ENCODE results near the gene GNPDA2.
"Not testable (repeated sequence)": the region's sequence is repeated elsewhere in the genome, so short reads cannot be mapped to it uniquely, and the experiment has no call there.

The GNPDA2 gene

DNA sequence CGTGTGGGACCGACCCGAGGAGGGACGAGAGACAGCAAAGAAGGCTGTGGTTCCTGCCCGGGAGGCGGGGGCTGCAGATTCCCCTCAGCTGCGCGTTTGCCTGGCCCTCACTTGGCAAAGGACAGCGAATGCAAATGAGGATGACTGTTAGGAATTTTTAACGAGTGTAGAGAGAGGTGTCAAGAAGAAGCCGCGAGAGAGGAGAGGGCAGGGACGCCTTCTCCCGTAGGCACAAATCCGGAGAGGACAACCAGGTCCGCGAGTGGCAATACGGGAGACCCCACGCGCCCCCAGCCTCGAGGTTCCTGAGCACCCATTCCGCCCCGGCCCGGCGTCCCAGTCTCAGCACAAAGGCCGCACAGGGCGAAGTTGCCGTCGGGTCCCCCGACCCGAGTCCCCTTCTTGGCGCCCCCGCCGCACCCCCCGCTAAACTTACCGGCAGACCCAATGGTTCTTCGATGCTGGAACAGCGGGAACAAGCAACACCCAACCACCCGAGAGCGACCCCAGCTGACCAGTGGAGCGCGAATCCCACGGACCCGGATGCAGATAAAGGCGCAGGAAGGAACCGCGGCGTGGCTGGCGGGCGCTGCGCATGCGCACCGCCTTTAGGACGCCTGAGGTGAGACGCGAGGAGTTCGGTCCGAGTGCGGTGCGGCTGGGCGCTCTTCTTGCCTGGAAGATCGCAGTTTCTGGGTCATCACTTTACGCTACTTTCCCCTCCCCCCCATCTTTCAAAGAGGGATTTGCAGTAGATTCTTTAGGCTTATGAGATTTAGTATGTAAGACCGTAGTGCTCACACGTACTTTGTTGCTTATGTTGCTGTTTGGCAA, at the start of gene GNPDA2:
Gene GNPDA2 (minus strand): TSS at position 519 of the 834 bp plus-strand sequence. CDS start 4,349 bp downstream, outside the sequence.
- DNase-seq: peak; percentile 57 to 78

DNA sequence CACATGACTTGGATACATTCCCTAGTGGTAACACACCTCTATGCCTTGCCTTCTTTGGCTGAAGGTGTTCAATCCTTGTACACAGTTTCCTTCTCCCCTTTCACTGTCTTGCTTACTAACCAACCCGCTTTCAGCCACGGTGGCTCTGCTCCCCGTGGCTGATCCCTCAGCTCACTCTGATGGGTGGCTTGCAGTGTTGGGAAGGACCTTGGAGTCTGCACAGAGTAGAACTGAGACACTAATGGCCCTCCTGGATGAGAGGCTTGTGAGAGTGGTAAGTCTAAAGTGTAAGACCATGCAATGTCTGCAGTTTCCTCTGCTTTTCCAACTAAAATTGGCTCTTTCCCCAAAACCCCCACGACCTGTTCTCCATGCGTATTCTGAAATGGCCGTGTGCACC, 46.0 kb upstream of the GNPDA2 start:
- DNase-seq: no peak

DNA sequence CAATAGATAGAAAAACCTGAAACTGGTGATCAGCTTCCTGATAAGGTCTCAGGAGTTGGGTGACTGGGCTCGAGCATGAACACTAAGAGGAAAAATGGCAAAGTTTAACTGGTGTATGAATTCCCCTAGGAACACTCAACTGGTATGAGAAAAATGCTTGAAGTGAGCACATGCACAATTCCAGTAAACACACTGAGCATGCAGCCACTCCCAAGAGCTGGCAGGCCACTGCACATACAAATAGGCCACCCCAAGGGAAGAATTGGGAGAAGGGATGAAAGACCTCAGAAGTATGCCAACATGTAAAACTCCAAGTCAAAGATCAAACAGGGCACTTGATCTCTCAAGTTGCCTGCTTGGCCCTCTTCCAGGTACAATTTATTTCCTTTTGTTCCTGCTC, 45.4 kb upstream of the GNPDA2 start:
- DNase-seq: no peak

DNA sequence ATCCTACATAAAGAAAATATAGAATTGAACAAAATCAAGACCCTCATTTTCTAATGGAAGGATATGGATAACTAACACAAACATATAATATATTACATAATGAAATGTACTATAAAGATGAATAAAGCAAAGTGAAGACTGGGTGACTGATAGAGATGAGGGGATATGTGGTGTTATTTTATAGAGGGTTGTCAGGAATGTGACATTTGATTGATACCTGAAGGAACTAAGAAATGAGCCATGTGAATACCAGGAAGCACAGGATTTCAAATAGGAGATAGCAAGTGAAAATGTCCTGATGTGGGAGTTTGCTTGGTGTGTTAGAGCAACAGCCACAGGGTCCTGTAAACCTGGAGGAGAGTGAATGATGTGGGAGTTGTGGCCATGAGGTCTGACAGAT, 40.1 kb upstream of the GNPDA2 start:
- no peak for DNase-seq

DNA sequence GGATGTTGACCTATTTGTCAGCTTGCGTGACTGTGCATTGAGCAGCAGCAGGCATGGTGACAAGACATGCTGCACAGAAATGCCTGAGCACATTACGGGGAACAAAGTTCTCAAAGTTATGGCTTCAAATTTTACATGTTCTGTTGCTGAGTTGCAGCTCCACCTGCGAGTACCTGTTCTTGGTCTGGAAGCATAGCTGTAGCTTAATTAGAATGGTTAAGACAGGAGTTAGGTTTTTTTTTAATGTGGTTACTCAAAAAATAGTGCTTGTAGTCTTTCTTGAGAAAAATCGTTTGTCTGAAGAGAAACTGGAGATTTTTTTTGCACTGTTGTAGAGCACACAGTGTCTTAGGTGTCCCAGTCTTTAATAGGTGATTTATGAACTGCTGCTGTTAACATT, 38.8 kb upstream of the GNPDA2 start:
- no peak for DNase-seq

DNA sequence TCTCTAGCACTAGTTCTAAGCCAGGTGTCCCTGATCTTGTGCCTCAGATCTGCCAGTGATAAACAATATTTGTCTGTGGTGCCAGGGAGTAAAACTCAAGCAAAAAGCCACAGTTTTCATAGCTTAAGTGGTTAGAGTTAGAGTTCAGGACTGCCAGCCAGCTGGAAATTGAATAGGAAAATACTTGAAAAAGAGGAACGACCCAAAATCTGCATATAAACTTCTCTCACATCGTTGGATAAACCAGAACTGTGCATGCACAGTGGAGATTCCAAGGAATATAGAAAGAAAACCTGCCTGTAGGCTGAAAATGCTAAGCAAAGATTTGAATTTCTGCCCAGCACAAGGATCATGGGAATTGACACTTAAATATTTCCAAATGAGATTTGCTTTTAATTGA, 35.0 kb upstream of the GNPDA2 start:
- DNase-seq: no peak

DNA sequence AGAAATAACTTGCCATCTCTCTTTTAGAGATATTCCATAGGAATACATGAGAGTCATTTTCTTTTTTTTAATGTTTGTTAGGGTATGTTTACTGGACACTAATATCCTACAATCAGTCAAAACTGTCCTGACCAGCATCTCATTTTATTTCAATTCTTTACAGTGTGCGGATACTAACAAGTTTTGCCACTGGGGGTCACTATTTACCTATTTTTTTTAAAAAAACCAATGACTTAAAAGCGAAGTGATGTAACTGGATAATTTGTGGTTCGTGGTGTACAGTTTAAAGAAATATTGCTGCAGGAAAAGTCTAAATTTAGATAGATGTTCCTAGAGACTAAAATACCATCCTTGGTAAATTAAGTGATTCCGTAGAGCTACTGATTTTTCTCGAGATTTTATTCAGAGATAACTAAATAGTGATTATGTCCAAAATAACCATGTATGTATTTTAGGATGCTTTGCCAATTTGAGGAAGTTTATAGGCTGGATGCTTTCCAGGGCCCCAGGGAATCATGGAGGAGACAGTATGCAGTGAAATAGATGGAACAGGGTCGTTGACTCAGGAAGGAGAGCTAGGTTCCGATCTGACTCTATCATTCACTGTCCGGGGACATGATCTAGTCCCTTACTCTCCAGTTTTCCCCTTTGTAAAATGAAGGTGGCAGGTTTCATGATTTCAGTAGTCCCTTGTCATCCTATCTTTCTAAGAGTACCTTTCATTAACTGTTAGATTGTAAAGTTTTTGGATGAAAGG, 34.0 kb upstream of the GNPDA2 start:
- DNase-seq: no peak

DNA sequence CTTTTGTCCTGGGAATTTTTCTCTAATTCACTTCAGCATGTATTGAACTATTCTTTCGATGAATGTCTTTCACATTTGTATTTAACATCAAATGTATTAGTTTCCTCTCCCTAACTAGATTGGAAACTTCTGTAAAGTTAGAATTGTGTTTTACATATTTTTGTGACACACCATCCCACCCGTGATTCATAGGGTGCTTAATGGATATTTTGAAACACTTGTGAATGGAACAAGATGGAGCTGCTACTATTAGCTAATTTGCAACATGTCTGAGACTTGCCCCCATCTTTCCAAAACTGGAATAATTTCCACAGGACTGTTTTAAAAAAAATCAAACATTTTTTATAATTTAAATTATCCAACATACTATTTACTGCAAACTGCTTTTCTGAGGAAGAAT, 30.2 kb upstream of the GNPDA2 start:
- no peak for DNase-seq

DNA sequence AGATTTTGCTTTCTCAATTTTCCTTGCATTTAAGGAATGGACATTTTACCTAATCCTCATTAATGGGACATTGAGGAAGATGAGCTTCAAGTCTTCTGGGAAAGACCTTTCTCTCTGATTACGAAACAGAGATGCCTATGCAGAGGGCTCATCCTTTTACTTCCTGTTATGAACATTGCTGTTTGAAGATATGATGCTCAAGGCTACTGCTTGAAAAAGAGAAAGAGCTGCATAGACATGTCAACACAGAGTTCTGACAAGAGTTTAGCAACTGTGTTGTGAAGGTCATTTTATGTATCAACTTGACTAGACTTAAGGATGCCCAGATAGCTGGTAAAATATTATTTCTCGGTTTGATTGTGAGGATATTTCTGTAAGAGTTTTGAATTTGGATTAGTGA, 13.8 kb upstream of the GNPDA2 start:
- no peak for DNase-seq

DNA sequence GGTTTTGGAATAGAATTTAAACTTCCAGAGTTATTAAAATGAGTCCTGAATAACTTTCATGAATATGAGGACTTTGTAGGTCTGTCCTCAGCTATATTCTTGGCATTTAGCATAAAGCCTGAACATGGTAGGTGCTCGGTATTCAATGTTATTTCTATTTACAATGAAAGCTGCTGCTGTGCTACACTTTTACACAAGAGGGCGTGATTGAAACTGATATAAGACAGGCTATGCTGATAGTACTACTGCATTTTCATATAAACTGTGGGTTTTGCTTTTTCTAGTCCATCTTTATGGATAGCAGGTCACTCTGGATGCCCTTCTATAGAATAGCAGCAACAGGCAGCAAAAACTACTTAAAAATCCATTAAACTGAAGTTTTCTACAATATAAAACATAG, 12.3 kb upstream of the GNPDA2 start:
- DNase-seq: no peak

DNA sequence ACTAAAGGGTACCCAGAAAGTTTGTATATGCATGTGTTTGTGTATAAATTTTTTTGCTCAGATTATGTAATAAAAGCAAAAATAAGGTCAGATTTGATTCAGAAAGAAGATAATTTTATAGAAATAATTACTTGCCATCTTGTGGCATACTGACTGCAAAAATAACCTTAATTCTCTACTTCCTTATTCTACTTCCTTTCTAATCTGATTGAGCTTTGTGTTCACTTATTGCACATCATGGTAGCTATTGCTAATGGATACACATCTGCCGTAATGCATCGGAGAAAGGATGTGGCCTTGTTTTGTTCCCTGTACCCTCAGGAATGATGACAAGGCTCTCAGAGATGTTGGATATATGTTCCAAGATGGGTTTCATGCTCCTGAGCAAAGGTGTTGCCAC, 10.5 kb upstream of the GNPDA2 start:
- DNase-seq: no peak

DNA sequence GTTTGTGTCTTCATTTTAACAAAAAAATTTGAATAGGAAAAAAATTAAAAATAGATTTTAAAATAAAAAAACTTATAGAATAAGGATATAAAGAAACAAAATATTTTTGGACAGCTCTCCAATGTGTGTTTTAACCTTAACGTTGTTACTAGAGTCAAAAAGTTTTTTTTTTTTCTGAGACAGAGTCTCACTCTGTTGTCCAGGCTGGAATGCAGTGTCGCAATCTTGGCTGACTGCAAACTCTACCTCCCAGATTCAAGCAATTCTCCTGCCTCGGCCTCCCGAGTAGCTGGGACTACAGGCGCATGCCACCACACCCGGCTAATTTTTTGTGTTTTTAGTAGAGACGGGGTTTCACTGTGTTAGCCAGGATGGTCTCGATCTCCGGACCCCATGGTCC, 2.3 kb upstream of the GNPDA2 start:
- not testable (repeated sequence) for DNase-seq

DNA sequence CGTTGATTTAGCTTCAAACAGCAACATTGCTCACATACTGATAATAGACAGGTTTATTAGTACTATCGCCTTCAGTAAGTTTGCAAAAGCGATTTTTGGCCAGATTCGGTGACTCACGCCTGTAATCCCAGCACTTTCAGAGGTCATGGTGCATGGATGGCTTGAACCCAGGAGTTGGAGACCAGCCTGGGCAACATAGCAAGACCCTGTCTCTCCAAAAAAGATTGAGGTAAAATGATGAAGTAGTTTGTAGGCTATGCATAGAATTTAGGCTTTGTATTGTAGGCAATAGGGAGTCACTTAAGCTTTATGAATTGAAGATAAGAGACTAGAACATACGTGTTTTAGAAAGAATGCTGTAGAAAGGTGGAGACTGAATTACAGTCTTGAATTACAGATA, 1.1 kb upstream of the GNPDA2 start:
- no peak for DNase-seq

DNA sequence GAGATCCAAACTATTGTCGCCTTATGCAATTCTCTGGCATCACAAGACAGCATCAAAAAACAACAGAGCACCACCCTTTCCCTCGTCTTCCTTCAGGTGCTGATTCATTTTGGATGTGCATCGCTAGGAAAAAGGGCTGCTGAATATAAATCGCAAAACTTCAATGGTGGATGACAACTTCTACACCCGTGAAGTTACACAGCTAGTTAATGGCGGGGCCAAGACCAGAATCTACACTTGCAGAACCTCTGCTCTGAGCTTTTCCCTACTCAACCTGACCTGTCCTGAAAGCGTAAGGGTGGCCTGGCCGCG, 674 bp downstream of the GNPDA2 start:
- no peak for DNase-seq

DNA sequence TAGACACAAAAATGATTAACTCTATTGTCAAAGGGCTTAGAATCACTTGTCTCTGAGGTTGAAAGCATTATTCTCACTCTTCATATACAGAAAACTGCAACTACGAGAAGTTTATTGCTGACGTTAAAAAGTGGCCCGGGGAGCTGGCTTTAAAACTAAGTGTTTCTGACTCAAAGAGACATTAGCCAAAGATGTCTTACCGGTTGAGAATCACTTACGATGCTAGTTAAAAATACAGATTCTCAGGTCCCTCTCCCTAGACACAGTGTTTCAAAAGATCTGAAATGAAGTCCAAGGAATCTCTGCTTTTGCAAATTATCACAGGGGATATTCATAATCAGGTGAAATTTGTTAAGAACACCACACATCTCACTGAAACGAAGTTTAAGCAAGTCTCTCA, 1.2 kb downstream of the GNPDA2 start:
- no peak for DNase-seq

DNA sequence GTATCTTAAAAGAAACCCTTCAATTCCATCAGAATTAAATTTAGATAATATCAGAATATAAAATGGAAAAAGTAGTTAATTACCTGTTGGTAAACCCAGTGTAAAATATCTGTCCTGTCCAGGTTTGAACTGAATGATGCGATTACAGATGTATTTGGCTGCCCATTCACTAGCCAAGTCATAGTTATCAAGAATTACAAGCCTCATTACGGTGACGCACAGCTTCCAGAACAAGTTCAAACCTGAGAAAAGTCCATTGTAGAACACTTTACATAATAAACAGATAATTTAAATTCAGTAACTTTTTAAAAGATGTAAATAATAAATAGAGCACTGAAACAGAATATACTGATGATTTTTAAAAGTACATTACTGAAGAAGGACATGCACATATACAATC, 4.4 kb downstream of the GNPDA2 start:
- no peak for DNase-seq

DNA sequence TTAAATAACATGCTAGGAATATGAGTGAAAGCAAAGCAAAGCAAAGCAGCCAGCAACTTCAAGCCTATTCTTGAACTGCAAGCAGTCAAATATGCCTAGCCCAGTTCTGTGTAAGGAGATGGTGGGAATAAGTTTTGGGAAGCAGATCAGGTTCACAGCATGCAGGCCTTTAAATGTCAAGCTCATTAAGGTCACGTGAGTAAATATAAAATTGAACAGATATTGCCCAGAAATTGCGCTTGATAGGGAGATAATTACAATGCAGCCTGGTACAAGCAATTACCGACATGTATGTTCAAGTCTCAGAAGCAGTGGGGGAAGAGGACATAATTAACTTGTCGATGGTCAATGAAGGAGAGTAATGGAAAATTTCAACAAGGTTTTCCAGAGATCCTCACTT, 6.0 kb downstream of the GNPDA2 start:
- no peak for DNase-seq

DNA sequence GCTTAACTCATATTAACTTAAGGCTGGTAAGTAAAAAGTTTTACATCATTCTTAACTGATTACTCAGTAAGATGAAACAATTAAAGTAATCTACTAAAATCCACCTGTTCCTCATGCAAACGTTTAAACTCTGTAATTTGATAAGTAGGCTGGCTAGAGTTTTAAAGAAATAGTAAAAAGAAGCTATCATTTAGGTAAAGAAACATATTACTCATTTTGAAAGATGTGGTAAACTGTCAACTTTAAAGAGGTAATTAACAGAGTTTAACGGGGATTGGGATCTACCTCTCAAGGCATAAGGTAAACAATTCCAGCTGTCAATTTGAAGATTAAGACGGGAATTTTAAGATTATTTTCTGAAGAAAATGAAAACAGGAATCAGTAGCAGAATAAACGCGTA, 9.8 kb downstream of the GNPDA2 start:
- DNase-seq: no peak

DNA sequence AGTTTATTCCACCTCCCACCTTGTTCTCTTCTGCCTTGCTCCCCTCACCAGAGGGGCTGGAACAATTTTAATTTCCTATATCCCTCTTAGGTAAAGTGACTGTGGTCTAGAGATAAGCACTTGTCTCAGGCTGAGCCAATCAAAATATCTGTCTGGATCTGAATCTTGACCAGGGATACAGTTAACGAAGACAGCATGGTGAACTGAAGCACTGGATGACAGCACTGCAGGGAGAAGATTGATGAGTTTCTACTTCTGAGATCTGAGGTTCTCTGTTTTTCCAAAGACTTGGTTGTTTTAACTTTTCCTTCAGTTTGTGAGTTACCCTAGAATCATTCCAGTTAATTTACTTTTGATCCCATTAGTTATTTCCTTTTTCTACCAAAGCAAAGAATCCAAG, 13.2 kb downstream of the GNPDA2 start:
- DNase-seq: no peak

DNA sequence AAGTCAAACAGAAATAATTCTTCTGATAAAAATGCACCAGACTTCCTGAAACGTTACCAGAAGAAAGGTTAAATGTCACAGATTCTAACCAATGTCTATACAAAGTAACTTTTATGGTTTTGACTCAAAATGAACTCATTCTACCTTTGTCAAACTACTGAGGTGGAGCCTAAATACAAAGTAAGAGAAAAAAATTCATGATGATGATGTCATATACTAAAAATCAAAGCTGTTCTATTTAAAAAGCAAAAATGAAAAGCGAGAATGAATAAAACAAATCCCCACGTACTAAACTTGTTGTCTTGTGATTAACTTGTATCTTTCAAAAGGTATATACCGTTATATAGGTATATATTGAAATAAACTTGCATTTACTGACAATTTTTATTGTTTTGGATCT, 21.7 kb downstream of the GNPDA2 start:
- no peak for DNase-seq

DNA sequence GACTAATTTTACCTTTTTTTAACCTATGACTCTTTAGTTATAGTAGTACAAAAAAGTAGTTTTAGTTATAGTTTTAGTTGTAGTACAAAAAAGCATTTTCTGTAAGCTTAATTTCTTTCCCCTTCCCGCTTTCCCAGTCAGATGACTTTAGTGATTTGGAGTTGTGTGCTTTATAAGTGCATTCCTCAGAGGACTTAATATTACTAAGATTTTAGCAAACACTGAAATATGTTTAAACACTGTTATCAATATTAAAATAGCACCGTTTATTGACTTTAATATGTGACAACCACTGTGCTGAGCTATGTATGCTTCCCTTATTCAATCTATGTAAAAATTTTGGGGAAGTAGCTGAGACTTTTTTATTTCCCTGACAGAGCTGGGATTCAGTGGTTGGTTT, 25.3 kb downstream of the GNPDA2 start:
- DNase-seq: no peak

DNA sequence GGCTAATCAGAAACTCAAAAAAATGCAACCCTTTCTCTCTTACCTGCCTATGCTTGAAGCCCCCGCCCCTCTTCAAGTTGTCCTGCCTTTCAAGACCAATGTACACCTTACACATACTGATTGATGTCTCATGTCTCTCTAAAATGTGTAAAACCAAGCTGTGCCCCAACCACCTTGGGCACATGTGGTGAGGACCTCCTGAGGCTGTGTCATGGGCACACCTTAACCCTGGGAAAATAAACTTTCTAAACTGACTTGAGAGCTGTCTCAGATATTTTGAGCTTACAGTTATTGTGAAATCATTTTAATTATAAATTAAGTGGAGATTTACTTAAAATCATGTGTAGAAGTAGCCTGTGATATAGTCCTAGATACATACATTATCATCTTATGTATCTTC, 25.9 kb downstream of the GNPDA2 start:
- DNase-seq: no peak

DNA sequence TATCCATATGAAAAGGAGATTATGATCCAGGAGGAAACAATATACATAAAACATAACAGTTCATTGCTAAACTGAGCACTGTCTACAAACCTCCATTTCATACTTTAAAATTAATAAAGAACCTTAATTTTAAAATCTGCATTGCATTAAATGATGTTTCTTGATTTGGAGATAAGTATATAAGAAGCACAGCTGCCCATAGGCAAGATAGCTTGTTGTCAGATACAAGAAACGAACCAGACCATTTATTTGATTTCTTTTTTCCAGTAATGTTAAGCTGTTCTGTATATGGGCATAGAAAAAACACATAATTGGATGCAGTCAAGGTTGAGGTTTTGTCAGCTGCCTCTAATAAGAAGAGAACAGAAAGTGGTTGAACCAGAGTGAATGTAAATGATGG, 41.7 kb downstream of the GNPDA2 start:
- no peak for DNase-seq

DNA sequence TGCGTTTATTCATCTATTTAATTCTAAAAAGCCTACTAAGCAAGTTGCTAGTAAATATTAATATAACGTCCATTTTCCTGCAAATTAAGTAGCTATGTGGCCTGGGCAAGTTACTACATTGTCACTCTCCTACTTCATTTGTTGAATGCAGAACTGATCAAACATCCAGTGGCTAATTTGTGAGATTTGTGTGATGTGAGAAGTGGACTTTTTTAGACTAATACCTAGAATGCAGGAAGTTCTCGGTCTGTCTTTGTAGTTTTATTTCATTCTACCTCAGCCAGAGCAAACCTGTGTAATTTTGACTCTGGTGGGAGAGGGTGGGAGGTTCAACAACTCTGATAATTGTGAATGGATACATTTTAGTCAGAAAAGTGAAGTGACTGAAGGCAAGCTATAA, 47.3 kb downstream of the GNPDA2 start:
- no peak for DNase-seq

Measured in NCI-H1930 (cell line).